Measurements from ENCODE around the gene SLC6A6.

DNA sequence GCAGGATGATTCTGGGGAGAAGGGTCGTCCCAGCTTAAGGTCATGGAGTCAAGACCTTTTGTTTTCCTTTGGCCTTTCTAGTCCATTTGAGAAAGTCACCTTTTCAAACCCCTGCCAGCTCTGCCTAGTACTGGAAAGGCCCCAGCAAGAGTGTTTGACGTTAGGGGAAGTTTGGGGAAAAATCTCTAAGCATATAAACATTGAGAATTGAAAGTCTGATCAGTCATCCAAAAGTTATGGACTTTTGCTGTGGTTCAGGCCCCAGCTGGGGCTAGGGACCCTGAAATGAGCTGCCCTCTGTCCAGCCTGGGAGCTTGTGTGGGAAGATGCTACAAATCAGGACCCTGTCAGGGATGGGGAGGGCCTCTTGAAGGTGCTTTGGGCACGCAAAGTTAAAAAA, 21.6 kb downstream of the SLC6A6 start:
- TF ChIP-seq, protein P1, sequence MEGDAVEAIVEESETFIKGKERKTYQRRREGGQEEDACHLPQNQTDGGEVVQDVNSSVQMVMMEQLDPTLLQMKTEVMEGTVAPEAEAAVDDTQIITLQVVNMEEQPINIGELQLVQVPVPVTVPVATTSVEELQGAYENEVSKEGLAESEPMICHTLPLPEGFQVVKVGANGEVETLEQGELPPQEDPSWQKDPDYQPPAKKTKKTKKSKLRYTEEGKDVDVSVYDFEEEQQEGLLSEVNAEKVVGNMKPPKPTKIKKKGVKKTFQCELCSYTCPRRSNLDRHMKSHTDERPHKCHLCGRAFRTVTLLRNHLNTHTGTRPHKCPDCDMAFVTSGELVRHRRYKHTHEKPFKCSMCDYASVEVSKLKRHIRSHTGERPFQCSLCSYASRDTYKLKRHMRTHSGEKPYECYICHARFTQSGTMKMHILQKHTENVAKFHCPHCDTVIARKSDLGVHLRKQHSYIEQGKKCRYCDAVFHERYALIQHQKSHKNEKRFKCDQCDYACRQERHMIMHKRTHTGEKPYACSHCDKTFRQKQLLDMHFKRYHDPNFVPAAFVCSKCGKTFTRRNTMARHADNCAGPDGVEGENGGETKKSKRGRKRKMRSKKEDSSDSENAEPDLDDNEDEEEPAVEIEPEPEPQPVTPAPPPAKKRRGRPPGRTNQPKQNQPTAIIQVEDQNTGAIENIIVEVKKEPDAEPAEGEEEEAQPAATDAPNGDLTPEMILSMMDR (IDR thresholded peaks at IDR 0.05), result no peak
- TF ChIP-seq EZH2phosphoT487 (IDR thresholded peaks at IDR 0.05), result no peak

Data from neural progenitor cell (in vitro differentiated cells).